Chondrocyte (in vitro differentiated cells): Measurements from ENCODE around the gene SPTBN1. TPM values are rescaled to one million over a fixed set of nuclear protein-coding genes. Genes with fewer than 3 reads are reported as not detected.

Experiments
- DNase-seq: peaks from one replicate; pipeline ENCODE4 v3.0.0; 2021; ENCODE audit warnings: mixed read lengths, low spot score
- H3K27ac Mint-ChIP-seq: one replicate; pipeline ENCODE4 v1.8.0; 2021; ENCODE audit warnings: mild to moderate bottlenecking, moderate library complexity, mixed read lengths; ENCODE audit not compliant: unreplicated experiment
- H3K27me3 Mint-ChIP-seq: 2 replicates; pipeline ENCODE4 v1.8.0; 2021; ENCODE audit warnings: low read depth, mixed read lengths
- H3K36me3 Mint-ChIP-seq: 2 replicates; pipeline ENCODE4 v1.8.0; 2021; ENCODE audit warnings: low read depth, mixed read lengths
- H3K4me1 Mint-ChIP-seq: 2 replicates; pipeline ENCODE4 v1.8.0; 2021; ENCODE audit warnings: low read depth, mild to moderate bottlenecking, mixed read lengths
- H3K4me3 Mint-ChIP-seq: one replicate; pipeline ENCODE4 v1.8.0; 2021; ENCODE audit warnings: mild to moderate bottlenecking, moderate library complexity, mixed read lengths; ENCODE audit not compliant: unreplicated experiment
- H3K9me3 Mint-ChIP-seq: 2 replicates; pipeline ENCODE4 v1.8.0; 2021; ENCODE audit warnings: low read depth, mixed read lengths
- total RNA-seq: library from RNA; stranded (reverse); gene quantifications from 3 replicates; pipeline ENCODE4 v1.2.1, GENCODE V29; 2021
- TF ChIP-seq, protein P1 (sequence below): fragments of 200-600 bp; sonication (generic); IDR thresholded peaks from 2 replicates; pipeline ENCODE4 v1.5.0; 2021; ENCODE audit warnings: antibody characterized with exemption, mild to moderate bottlenecking, moderate library complexity

SPTBN1 gene
- total RNA-seq, 1 donor from 2014 or later, result 297 TPM

GRCh38 chr2:54551123-54551756 lies 95.1 kb downstream of the SPTBN1 start:
- no peak for DNase-seq
- peaks cover 33% of the 10 kb centered on the region for H3K4me1 Mint-ChIP-seq
- H3K9me3 Mint-ChIP-seq, result no peaks in the 10 kb centered on the region
- H3K27me3 Mint-ChIP-seq, result no peaks in the 10 kb centered on the region
- peaks cover 2% of the 10 kb centered on the region for H3K36me3 Mint-ChIP-seq
- H3K4me3 Mint-ChIP-seq, result no peak overlapping the region
- H3K27ac Mint-ChIP-seq, result no peak overlapping the region
- TF ChIP-seq, protein P1, sequence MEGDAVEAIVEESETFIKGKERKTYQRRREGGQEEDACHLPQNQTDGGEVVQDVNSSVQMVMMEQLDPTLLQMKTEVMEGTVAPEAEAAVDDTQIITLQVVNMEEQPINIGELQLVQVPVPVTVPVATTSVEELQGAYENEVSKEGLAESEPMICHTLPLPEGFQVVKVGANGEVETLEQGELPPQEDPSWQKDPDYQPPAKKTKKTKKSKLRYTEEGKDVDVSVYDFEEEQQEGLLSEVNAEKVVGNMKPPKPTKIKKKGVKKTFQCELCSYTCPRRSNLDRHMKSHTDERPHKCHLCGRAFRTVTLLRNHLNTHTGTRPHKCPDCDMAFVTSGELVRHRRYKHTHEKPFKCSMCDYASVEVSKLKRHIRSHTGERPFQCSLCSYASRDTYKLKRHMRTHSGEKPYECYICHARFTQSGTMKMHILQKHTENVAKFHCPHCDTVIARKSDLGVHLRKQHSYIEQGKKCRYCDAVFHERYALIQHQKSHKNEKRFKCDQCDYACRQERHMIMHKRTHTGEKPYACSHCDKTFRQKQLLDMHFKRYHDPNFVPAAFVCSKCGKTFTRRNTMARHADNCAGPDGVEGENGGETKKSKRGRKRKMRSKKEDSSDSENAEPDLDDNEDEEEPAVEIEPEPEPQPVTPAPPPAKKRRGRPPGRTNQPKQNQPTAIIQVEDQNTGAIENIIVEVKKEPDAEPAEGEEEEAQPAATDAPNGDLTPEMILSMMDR, result no peak

DNA sequence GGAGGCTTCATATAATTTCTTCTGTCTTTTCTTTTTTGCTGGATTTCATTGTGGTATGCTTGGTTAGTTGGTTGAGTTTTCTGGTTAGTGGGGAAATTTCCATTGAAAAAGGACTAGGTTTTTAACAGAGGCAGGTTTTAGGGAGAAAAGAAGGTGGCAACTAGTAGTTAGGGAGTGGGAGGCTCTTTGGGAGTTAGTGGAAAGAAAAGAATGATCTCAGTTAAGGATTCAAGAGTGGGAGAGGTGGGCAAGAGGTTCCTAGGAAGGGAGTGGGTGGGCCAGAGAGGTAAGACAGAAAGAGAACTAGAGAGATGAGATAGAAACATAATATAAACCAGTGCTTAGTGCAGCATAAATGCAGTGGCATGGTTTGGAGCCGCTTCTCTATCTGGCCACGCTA lies 96.9 kb downstream of the SPTBN1 start:
- H3K9me3 Mint-ChIP-seq, result no peaks in the 10 kb centered on the region
- TF ChIP-seq, protein P1, result no peak
- H3K36me3 Mint-ChIP-seq, result peaks cover 2% of the 10 kb centered on the region
- no peak overlapping the region for H3K27ac Mint-ChIP-seq
- H3K27me3 Mint-ChIP-seq, result no peaks in the 10 kb centered on the region
- DNase-seq, result no peak
- peaks cover 39% of the 10 kb centered on the region for H3K4me1 Mint-ChIP-seq
- H3K4me3 Mint-ChIP-seq, result no peak overlapping the region

DNA sequence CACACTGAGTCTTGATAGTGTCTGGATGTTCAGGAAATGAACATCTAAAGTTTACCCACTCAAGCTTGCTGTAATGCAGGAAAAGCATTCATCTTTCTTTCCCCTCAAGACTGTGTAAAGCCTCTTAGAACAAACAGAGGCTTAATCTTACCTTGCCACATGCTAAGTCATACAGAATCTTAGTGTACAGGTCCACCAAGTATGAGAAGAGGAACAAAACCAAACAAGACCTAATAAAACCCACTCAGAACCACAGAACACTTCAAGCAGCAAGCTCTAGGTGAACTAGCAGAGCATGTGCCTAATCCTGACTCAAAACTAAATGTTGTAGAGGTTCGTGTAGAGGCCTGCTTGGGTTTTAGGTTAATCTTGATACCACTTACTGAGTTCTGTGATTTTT lies 97.6 kb downstream of the SPTBN1 start:
- no peak overlapping the region for H3K27ac Mint-ChIP-seq
- H3K4me3 Mint-ChIP-seq, result no peak overlapping the region
- no peak for DNase-seq
- TF ChIP-seq, protein P1, result no peak
- no peaks in the 10 kb centered on the region for H3K27me3 Mint-ChIP-seq
- no peaks in the 10 kb centered on the region for H3K9me3 Mint-ChIP-seq
- peaks cover 2% of the 10 kb centered on the region for H3K36me3 Mint-ChIP-seq
- peaks cover 44% of the 10 kb centered on the region for H3K4me1 Mint-ChIP-seq

- H3K27me3 Mint-ChIP-seq, result no peaks in the 10 kb centered on the region
- TF ChIP-seq, protein P1, result no peak
- no peak overlapping the region for H3K27ac Mint-ChIP-seq
- H3K36me3 Mint-ChIP-seq, result no peaks in the 10 kb centered on the region
- H3K4me3 Mint-ChIP-seq, result no peak overlapping the region
- no peak for DNase-seq
- H3K9me3 Mint-ChIP-seq, result no peaks in the 10 kb centered on the region
- peaks cover 54% of the 10 kb centered on the region for H3K4me1 Mint-ChIP-seq
Observed at GRCh38 chr2:54555318-54555837, 99.3 kb downstream of the SPTBN1 start.

DNA sequence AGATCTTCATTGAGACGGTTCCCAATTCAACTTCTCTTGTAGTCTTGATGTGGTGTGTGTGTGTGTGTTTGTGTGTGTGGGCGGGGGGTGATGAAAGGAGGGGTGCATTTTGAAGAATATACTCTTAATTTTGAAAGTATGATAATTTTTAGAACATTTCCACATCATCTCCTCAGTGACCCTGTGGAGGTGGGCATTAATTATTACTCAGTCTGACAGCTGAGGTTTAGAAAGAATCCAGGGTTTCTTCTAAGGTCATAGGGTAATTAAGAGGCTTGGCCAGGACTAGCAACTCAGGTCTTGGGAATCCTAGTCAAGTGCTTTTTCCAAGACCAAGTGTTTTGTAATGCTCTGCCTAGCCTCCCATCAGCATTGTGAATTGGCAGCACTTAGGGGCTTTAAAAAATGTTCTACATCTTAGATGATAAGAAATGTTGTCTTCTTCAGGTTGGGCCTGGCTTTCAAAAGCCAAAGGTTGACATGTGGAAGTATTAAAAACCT lies 100.5 kb downstream of the SPTBN1 start:
- Mint-ChIP-seq H3K27me3 (no peaks in the 10 kb centered on the region), H3K27ac (peak overlapping the region; percentile 92), H3K9me3 (no peaks in the 10 kb centered on the region), H3K4me1 (peaks cover 66% of the 10 kb centered on the region), H3K36me3 (no peaks in the 10 kb centered on the region), H3K4me3 (no peak overlapping the region)
- TF ChIP-seq, protein P1, result no peak
- DNase-seq, result no peak
